ENCODE measurements around the gene EVC2. TPM values are rescaled to one million over a fixed set of nuclear protein-coding genes. Genes with fewer than 3 reads are reported as not detected.

Gene EVC2
- total and polyA plus RNA-seq, 10 of the 15 experiments (the other 5 are each of a cell fraction or from before 2014, with no cell fraction given): 0.34 to 10.4 (median 5.6) TPM

DNA sequence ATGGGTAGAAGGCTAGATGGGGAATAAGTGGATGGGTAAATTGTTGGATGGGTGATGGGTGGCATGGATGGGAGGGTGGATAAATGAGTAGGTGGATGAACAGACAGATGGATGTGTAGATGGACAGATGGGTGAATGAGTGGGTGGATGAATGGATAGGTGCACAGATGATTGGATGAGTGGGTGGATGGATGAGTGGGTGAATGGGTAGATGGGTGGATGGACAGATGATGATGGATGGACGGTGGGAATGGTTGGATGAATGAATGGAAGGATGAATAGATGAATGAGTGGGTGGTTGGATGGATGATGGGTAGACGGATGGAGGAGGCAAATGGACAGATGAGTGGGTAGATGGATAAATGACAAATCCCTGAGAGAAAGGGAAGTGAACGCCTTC, 68.3 kb downstream of the EVC2 start:
- ChIA-PET POLR2A (no interaction called here), CTCF (no interaction called here)
- no TSS peak for BruUV-seq (replicated peaks)

DNA sequence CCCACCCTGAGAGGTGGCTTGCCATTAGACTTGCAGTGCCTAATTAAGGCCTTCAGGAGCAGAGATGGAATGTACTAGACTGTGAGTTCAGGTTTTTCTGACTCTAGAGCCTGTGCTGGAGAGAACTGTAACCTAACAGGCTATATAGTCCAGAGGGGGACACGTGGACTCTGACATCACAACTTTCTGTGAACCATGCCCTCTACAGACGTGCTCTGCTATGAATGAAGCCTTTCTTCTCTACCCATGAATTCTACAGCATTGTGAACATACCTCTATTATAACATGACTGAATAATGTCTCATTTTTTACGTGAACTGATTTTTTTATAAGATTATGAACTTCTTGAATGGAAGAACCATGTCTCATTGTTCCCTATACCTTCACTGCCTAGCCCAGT, 68.8 kb downstream of the EVC2 start:
- in situ Hi-C loops (cut with MboI) (no loop called here), intact Hi-C loops (cut with micrococcal nuclease; ENCODE audit: unreplicated experiment) (no loop called here)
- Histone ChIP-seq H3K9me3 (replicated peaks; ENCODE audit: control insufficient read depth, insufficient read depth, low read length) (no peaks in the 10 kb centered on the region), H3K36me3 (ENCODE audit: control insufficient read depth in 2 of 2, insufficient read depth in 2 of 2, low read length in 1 of 2) (no peaks in the 10 kb centered on the region; a peak in 1 of 4 replicates), H3K4me1 (ENCODE audit: control insufficient read depth, insufficient read depth, low read length) (no peaks in the 10 kb centered on the region), H4K20me1 (ENCODE audit: control insufficient read depth, insufficient read depth) (no peaks in the 10 kb centered on the region), H3K27ac (ENCODE audit: control insufficient read depth, insufficient read depth) (no peak overlapping the region), H2AFZ (ENCODE audit: control insufficient read depth, low read depth, low read length) (no peak overlapping the region), H3K4me3 (no peak overlapping the region), H3K27me3 (replicated peaks in 1 of 2; ENCODE audit: control insufficient read depth in 2 of 2, insufficient read depth in 2 of 2, low read length in 1 of 2) (no peaks in the 10 kb centered on the region), H3K79me2 (ENCODE audit: control insufficient read depth, insufficient read depth, low read length) (no peaks in the 10 kb centered on the region), H3K9ac (ENCODE audit: control insufficient read depth, insufficient read depth, low read length) (no peak overlapping the region), H3K4me2 (ENCODE audit: control insufficient read depth, insufficient read depth) (no peak overlapping the region)
- WGBS (ENCODE audit: insufficient coverage, insufficient replicate concordance, low lambda C conversion rate, missing lambda C conversion rate): 3% methylated on average over 3 of the region's 3 CpGs
- CTCF ChIA-PET: no interaction called here
- no peak for TF ChIP-seq BCL11A (IDR thresholded peaks at IDR 0.05; ENCODE audit: low read depth, low read length)
- TF ChIP-seq, protein P1, sequence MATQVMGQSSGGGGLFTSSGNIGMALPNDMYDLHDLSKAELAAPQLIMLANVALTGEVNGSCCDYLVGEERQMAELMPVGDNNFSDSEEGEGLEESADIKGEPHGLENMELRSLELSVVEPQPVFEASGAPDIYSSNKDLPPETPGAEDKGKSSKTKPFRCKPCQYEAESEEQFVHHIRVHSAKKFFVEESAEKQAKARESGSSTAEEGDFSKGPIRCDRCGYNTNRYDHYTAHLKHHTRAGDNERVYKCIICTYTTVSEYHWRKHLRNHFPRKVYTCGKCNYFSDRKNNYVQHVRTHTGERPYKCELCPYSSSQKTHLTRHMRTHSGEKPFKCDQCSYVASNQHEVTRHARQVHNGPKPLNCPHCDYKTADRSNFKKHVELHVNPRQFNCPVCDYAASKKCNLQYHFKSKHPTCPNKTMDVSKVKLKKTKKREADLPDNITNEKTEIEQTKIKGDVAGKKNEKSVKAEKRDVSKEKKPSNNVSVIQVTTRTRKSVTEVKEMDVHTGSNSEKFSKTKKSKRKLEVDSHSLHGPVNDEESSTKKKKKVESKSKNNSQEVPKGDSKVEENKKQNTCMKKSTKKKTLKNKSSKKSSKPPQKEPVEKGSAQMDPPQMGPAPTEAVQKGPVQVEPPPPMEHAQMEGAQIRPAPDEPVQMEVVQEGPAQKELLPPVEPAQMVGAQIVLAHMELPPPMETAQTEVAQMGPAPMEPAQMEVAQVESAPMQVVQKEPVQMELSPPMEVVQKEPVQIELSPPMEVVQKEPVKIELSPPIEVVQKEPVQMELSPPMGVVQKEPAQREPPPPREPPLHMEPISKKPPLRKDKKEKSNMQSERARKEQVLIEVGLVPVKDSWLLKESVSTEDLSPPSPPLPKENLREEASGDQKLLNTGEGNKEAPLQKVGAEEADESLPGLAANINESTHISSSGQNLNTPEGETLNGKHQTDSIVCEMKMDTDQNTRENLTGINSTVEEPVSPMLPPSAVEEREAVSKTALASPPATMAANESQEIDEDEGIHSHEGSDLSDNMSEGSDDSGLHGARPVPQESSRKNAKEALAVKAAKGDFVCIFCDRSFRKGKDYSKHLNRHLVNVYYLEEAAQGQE (IDR thresholded peaks at IDR 0.05; ENCODE audit: low read depth, low read length): no peak
- TF ChIP-seq KAT2A (conservative IDR thresholded peaks at IDR 0.05; ENCODE audit: control insufficient read depth, low read depth, low read length): no peak
- no peak for TF ChIP-seq USF2 (IDR thresholded peaks at IDR 0.05; ENCODE audit: borderline replicate concordance, low read depth, low read length)
- no peak for TF ChIP-seq KLF5 (IDR thresholded peaks at IDR 0.05; ENCODE audit: partially characterized antibody)
- ATAC-seq (no peak), DNase-seq (ENCODE audit: low read depth, low spot score) (no peak), FAIRE-seq (no peak)
- BruUV-seq (replicated peaks): TSS peak; percentile 47
- SMC1A ChIA-PET (ENCODE audit: uncharacterized antibody, unreplicated experiment): interaction anchor here (0.6 to 0.9 kb wide), 2 partner anchors 13 to 173 kb away, joined by 3 read pairs; no protein-coding TSS in a partner anchor
- POLR2A ChIA-PET: no interaction called here
- RAD21 ChIA-PET (ENCODE audit: unreplicated experiment): no interaction called here

More for the DNA sequence above, 68.3 kb downstream of the EVC2 start:
- Histone ChIP-seq H3K36me3 (ENCODE audit: control insufficient read depth in 2 of 2, insufficient read depth in 2 of 2, low read length in 1 of 2) (no peaks in the 10 kb centered on the region; a peak in 1 of 4 replicates), H3K4me2 (ENCODE audit: control insufficient read depth, insufficient read depth) (no peak overlapping the region), H3K79me2 (ENCODE audit: control insufficient read depth, insufficient read depth, low read length) (no peaks in the 10 kb centered on the region), H3K4me1 (ENCODE audit: control insufficient read depth, insufficient read depth, low read length) (no peaks in the 10 kb centered on the region), H3K27ac (ENCODE audit: control insufficient read depth, insufficient read depth) (no peak overlapping the region), H3K9me3 (replicated peaks; ENCODE audit: control insufficient read depth, insufficient read depth, low read length) (no peaks in the 10 kb centered on the region), H4K20me1 (ENCODE audit: control insufficient read depth, insufficient read depth) (no peaks in the 10 kb centered on the region), H2AFZ (ENCODE audit: control insufficient read depth, low read depth, low read length) (no peak overlapping the region), H3K9ac (ENCODE audit: control insufficient read depth, insufficient read depth, low read length) (no peak overlapping the region), H3K4me3 (no peak overlapping the region), H3K27me3 (replicated peaks in 1 of 2; ENCODE audit: control insufficient read depth in 2 of 2, insufficient read depth in 2 of 2, low read length in 1 of 2) (no peaks in the 10 kb centered on the region)
- TF ChIP-seq, protein P2, sequence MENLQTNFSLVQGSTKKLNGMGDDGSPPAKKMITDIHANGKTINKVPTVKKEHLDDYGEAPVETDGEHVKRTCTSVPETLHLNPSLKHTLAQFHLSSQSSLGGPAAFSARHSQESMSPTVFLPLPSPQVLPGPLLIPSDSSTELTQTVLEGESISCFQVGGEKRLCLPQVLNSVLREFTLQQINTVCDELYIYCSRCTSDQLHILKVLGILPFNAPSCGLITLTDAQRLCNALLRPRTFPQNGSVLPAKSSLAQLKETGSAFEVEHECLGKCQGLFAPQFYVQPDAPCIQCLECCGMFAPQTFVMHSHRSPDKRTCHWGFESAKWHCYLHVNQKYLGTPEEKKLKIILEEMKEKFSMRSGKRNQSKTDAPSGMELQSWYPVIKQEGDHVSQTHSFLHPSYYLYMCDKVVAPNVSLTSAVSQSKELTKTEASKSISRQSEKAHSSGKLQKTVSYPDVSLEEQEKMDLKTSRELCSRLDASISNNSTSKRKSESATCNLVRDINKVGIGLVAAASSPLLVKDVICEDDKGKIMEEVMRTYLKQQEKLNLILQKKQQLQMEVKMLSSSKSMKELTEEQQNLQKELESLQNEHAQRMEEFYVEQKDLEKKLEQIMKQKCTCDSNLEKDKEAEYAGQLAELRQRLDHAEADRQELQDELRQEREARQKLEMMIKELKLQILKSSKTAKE (IDR thresholded peaks at IDR 0.05; ENCODE audit: low read depth, poor library complexity, severe bottlenecking): no peak
- intact Hi-C loops (cut with micrococcal nuclease; ENCODE audit: unreplicated experiment) (no loop called here), in situ Hi-C loops (cut with MboI) (no loop called here)
- SMC1A ChIA-PET (ENCODE audit: uncharacterized antibody, unreplicated experiment): no interaction called here
- ATAC-seq (no peak), DNase-seq (ENCODE audit: low read depth, low spot score) (no peak), FAIRE-seq (no peak)
- 23% methylated on average over 3 of the region's 3 CpGs for WGBS (ENCODE audit: insufficient coverage, insufficient replicate concordance, low lambda C conversion rate, missing lambda C conversion rate)
- RAD21 ChIA-PET (ENCODE audit: unreplicated experiment): no interaction called here

Data from GM12878 (cell line).